Epithelial cell of prostate (primary cell): ENCODE data around the gene SYNDIG1.

Experiments
- DNase-seq: peaks from one replicate; pipeline ENCODE4 v3.0.0-alpha.2; 2011; ENCODE audit warnings: low read depth, low spot score
- H3K27ac ChIP-seq: fragments of 450-650 bp; 2 replicates; pipeline ENCODE4 v1.5.1; 2017; ENCODE audit warnings: mild to moderate bottlenecking

SYNDIG1 gene

DNA sequence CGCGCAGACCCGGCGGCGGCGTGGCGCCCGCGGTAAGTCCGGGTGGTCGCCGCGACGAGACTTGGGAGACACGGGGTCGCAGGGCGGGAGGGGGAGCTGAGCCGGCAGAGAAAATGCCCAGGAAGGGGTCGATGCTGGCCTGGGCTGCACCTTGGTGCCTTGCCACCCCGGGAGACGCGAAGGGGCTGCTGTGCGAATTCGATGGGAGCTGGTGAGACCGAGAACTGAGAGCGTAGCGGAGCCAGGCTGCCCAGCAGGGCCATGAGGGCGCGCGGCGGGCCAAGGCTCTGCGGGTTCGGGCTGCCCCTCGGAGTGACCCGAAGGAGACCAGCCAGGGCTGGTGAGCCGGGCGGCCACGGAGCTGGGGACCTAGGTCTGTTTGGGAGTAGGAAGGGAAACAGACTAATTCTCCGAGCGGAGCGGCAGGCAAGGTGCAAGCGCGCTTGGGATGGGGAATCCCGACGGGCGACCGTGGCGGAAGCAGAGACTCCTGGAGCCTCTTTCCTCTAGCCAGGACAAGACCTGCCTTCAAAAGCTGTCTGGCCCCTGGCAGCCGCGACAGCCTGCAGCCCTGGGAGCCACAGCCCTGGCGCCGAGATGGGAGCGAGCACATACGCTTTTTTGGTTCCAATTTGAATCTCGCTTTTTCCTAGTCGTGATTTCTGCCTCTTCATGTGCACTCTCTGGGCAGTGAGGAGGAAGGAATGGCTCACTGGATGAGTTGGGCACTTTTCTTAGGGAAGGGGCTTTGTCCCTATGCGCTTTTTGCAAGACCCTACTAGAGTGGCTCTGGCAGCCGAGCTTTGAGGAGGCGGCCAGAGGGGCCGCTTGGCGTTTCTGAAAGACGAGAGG is 691 bp downstream of the SYNDIG1 start:
- DNase-seq = no peak
- H3K27ac ChIP-seq = no peak overlapping the region

DNA sequence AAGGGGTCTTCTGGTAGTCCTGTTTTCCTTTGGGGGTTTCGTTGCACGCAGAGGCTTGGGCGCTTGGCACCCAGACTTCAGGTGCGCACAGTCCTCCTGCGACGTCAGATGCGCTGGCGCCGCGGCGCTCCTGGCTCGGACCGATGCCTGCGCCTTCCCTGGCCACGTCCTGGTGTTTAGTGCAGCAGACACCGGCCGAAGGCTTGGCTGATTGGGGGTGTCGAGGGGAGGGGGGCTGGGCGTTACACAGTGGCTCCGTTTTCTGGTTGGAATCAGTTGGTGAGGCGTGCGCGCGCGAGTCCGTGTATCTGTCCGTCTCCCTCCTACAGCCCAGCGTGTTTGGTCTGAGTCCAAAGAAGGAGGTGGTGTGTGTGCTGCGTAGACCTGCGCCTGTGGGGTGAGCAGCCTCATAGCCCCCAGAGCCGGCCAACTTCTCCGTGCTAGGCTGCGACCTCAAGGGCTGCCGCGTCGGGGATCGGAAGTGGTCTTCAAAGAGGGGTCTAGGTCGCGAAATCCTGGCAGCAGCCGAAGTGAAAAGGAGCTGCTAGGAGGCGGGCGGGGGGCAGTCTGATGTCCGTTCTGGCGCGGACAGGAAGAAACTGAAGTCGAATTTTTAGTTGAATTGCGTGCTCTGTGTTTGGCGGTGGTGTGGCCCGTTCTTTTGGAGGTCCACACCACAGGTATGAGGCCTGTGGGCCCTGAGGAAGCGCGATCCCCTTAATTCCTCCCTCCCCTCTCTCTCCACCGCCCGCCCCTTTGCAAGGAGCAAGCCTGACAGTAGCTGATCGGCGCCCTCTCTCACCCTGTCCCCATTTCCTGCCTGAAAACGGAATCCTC is 1.5 kb downstream of the SYNDIG1 start:
- no peak overlapping the region for H3K27ac ChIP-seq
- no peak for DNase-seq

GRCh38 chr20:24472426-24472825 is 3.0 kb downstream of the SYNDIG1 start:
- DNase-seq = no peak
- no peak overlapping the region for H3K27ac ChIP-seq

GRCh38 chr20:24473435-24474223 is 4.2 kb downstream of the SYNDIG1 start:
- H3K27ac ChIP-seq = no peak overlapping the region
- no peak for DNase-seq

GRCh38 chr20:24477831-24478547 is 8.6 kb downstream of the SYNDIG1 start:
- no peak for DNase-seq
- H3K27ac ChIP-seq = no peak overlapping the region

- no peak for DNase-seq
- no peak overlapping the region for H3K27ac ChIP-seq
Measured at GRCh38 chr20:24478584-24478983, 9.2 kb downstream of the SYNDIG1 start.

DNA sequence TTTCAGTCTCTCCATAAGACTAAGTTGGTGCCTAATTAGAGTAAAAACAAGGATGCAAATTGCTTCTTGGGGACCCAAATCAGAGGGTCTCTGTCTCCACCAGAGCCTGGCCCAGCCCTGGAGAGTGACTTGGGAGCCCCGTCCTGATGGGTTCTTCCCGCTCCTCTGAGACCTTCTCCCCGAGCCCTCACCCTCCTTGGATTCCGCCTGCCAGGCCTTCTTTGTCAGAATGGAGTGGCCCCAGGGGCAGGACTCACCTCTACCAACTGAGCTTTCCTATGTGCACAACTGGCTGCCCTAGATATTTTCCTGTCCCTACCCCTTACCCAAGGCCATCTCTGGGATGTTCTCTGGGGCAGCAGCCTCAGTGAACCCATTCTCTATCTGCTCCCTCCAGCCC is 9.7 kb downstream of the SYNDIG1 start:
- no peak for DNase-seq
- H3K27ac ChIP-seq = no peak overlapping the region

GRCh38 chr20:24479595-24479994 is 10.2 kb downstream of the SYNDIG1 start:
- H3K27ac ChIP-seq = no peak overlapping the region

DNA sequence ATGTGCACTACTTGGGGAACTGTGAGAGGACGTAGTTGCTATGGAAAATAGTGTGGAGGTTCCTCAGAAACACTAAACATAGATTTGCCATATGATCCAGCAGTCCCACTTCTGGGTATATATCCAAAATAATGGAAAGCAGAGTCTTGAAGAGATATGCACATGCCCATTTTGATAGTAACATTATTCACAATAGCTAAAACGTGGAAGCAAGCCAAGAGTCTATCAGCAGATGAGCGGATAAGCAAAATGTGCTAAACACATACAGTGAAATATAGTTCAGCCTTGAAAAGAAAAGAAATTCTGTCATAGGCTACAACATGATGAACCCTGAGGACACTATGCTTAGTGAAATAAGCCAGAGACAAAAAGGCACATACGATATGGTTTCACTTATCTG is 11.1 kb downstream of the SYNDIG1 start:
- DNase-seq = no peak
- no peak overlapping the region for H3K27ac ChIP-seq

More at GRCh38 chr20:24479595-24479994, 10.2 kb downstream of the SYNDIG1 start:
- DNase-seq = no peak

DNA sequence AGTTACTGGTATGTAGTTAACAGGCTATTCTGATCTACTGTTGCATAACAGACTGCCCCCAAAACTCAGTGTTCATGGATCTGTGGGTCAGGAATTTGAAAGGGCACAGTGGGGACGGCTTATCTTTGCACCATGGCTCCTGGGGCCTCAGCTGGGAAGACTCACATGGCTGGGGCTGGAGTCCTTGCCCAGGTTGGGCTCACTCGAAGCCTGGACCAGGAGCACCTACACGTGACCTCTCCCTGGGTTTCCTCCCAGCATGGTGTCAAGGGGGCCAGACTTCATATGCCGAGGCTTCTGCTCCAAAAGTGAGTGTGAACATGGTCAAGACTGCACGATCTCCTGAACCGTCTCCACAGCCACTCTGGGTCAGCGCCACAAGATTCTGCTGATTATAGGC is 11.7 kb downstream of the SYNDIG1 start:
- no peak for DNase-seq
- H3K27ac ChIP-seq = no peak overlapping the region

GRCh38 chr20:24483435-24484080 is 14.1 kb downstream of the SYNDIG1 start:
- no peak for DNase-seq
- no peak overlapping the region for H3K27ac ChIP-seq

- H3K27ac ChIP-seq = no peak overlapping the region
- no peak for DNase-seq
Measured at GRCh38 chr20:24484081-24484450, 14.6 kb downstream of the SYNDIG1 start.

DNA sequence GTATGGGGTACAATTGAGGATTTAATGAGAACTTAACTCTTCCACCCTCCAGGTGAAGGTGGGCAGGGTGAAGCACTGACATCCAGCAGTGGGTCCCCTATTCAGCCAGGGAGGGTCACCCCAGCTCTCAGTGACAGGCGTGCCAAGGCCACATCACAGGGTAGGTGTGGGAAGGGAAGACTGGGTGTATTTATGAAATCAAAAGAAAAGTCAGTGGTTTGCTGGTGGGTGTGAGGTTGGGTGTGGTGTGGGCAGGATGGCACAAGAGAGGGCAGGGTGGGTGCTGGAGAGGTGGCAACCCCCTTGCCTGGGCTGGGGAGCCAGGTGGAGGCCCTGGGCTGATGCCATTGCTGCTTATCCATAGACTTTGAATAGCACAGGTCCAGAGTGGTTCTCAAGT is 16.6 kb downstream of the SYNDIG1 start:
- no peak for DNase-seq
- no peak overlapping the region for H3K27ac ChIP-seq

- no peak for DNase-seq
- H3K27ac ChIP-seq = no peak overlapping the region
Measured at GRCh38 chr20:24487240-24487639, 17.8 kb downstream of the SYNDIG1 start.

DNA sequence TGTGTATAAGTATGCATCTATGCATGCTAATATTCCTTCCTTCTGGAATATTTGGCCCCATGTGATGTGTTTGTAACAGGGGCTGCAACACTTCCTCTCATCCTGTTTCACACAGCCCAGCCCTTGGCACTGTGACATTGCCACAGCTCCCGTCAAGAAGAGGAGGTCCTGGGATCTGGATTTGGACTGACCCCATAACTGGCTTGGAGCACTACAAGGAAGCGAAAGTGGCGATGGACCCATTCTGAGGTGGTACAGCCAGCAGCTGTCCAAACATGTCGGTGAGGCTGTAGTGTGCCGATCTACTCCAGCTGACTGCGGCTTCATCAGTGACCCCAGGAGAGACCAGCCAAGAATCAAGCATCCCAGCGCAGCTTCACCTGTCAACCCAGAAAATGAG is 18.2 kb downstream of the SYNDIG1 start:
- H3K27ac ChIP-seq = no peak overlapping the region
- no peak for DNase-seq

DNA sequence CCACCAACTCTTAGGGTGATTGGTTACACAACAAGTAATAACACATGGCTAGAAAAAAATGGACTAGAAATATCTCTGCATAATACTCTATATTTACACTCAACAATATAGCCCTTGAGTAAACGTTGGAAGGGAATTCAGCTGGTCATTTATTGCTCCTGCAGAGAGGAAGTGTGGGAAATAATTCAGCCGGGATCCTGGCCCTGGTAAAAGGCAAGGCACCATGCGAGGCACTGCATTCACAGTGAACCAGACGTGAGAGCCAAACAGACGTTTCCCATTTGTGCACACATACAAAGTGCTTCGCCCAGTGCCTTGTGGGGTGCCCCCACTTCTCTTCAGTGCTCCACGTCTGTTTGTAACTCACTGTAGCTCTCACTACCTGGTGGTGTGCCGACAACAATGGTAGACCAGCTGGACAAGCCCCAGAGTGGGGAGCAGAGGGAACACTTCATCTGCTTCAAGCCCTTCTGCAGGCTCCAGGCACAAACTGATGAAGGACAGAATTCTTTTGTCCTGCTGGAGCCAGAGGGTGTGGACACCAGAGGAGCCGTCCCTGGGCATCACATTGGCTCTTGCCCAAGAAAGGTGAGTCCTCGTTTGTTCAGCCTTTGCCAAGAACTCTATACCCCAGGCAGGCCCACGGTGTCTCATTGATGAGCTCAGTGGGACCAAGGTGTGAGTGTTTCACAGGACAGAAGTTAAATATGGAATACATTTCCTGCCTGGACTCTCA is 18.8 kb downstream of the SYNDIG1 start:
- DNase-seq = peak; percentile 51
- H3K27ac ChIP-seq = no peak overlapping the region

GRCh38 chr20:24488800-24489175 is 19.4 kb downstream of the SYNDIG1 start:
- DNase-seq = no peak
- H3K27ac ChIP-seq = no peak overlapping the region

GRCh38 chr20:24489193-24489592 is 19.8 kb downstream of the SYNDIG1 start:
- no peak overlapping the region for H3K27ac ChIP-seq
- no peak for DNase-seq
